KMS-11 (cell line): Measurements from ENCODE around the gene HBA1.
"Not testable (repeated sequence)": the region's sequence is repeated elsewhere in the genome, so short reads cannot be mapped to it uniquely, and the experiment has no call there.

Experiments used
- H2AFZ ChIP-seq: fragments of 200-600 bp; sonication (generic); 2 replicates; pipeline ENCODE4 v1.6.1; 2016; ENCODE audit warnings: antibody characterized with exemption, mixed run types, low read depth
- H3K27ac ChIP-seq: fragments of 200-600 bp; sonication (generic); 2 replicates; pipeline ENCODE4 v1.6.1; 2016; ENCODE audit warnings: mild to moderate bottlenecking, mixed run types
- H3K27me3 ChIP-seq: fragments of 200-600 bp; sonication (generic); 2 replicates; pipeline ENCODE4 v1.6.1; 2017; ENCODE audit warnings: mild to moderate bottlenecking, low read depth, mixed run types, moderate library complexity; ENCODE audit not compliant: insufficient read depth
- H3K36me3 ChIP-seq: fragments of 200-600 bp; sonication (generic); 2 replicates; pipeline ENCODE4 v1.6.1; 2017; ENCODE audit warnings: mild to moderate bottlenecking, mixed run types; ENCODE audit not compliant: insufficient read depth
- H3K4me1 ChIP-seq: fragments of 200-600 bp; sonication (generic); 2 replicates; pipeline ENCODE4 v1.6.1; 2016; ENCODE audit warnings: mild to moderate bottlenecking, low read depth, mixed run types; ENCODE audit not compliant: poor library complexity, severe bottlenecking
- H3K4me2 ChIP-seq: fragments of 200-600 bp; sonication (generic); 2 replicates; pipeline ENCODE4 v1.7.0; 2016; ENCODE audit warnings: mild to moderate bottlenecking, mixed run types
- H3K4me3 ChIP-seq: fragments of 200-600 bp; sonication (generic); IDR thresholded peaks from 2 replicates; pipeline ENCODE4 v1.6.1; 2017; ENCODE audit warnings: low read depth, low read length, mixed read lengths; ENCODE audit not compliant: insufficient read depth
- H3K79me2 ChIP-seq: fragments of 200-600 bp; sonication (generic); 2 replicates; pipeline ENCODE4 v1.6.1; 2016; ENCODE audit warnings: low read depth, mixed run types; ENCODE audit not compliant: insufficient read depth
- H3K9ac ChIP-seq: fragments of 200-600 bp; sonication (generic); 2 replicates; pipeline ENCODE4 v1.6.1; 2016; ENCODE audit warnings: mild to moderate bottlenecking, mixed run types
- H4K20me1 ChIP-seq: fragments of 200-600 bp; sonication (generic); 2 replicates; pipeline ENCODE4 v1.6.1; 2016; ENCODE audit warnings: mild to moderate bottlenecking, mixed run types; ENCODE audit not compliant: insufficient read depth
- CTCF ChIP-seq: fragments of 200-600 bp; sonication (generic); conservative IDR thresholded peaks from 2 replicates; pipeline ENCODE4 v1.6.1; 2017; ENCODE audit warnings: low read depth, mild to moderate bottlenecking, antibody characterized with exemption, low read length, moderate library complexity, mixed read lengths

The HBA1 gene

GRCh38 chr16:149024-149660, 27.3 kb upstream of the HBA1 start:
- Histone ChIP-seq H3K27me3 (peaks cover 60% of the 10 kb centered on the region), H3K79me2 (no peaks in the 10 kb centered on the region), H3K9ac (no peak overlapping the region), H3K4me2 (no peak overlapping the region), H3K4me3 (no peak overlapping the region), H2AFZ (no peak overlapping the region), H3K36me3 (no peaks in the 10 kb centered on the region), H4K20me1 (no peaks in the 10 kb centered on the region), H3K4me1 (no peaks in the 10 kb centered on the region), H3K27ac (no peak overlapping the region)
- TF ChIP-seq CTCF, result no peak

- H3K36me3 ChIP-seq, result no peaks in the 10 kb centered on the region
- no peaks in the 10 kb centered on the region for H3K79me2 ChIP-seq
- no peaks in the 10 kb centered on the region for H4K20me1 ChIP-seq
- H3K27ac ChIP-seq, result no peak within 1 kb of the TSS
- no peak within 1 kb of the TSS for H2AFZ ChIP-seq
- peaks cover 9% of the 10 kb centered on the region for H3K4me1 ChIP-seq
- no peak within 1 kb of the TSS for H3K9ac ChIP-seq
- H3K27me3 ChIP-seq, result peaks cover 69% of the 10 kb centered on the region
- H3K4me2 ChIP-seq, result no peak within 1 kb of the TSS
- TF ChIP-seq CTCF, result no peak
- H3K4me3 ChIP-seq, result no peak within 1 kb of the TSS
Observed at GRCh38 chr16:152141-153128, 24.0 kb upstream of the HBA1 start, which contains the start of gene HBZ. TSS of gene HBZ (plus strand) at chr16:152644. CDS start at chr16:152910, 266 bp downstream.

GRCh38 chr16:153129-153521, 23.4 kb upstream of the HBA1 start:
- H2AFZ ChIP-seq, H3K27ac ChIP-seq, H3K4me3 ChIP-seq, H3K36me3 ChIP-seq, H3K4me1 ChIP-seq, H3K9ac ChIP-seq, H4K20me1 ChIP-seq, H3K4me2 ChIP-seq, H3K79me2 ChIP-seq: not testable (repeated sequence)
- peaks cover 70% of the 10 kb centered on the region for H3K27me3 ChIP-seq

- peaks cover 69% of the 10 kb centered on the region for H3K27me3 ChIP-seq
- H3K36me3 ChIP-seq, H3K4me1 ChIP-seq, H3K4me3 ChIP-seq, H4K20me1 ChIP-seq, H3K4me2 ChIP-seq, H3K79me2 ChIP-seq, H3K9ac ChIP-seq, H3K27ac ChIP-seq, H2AFZ ChIP-seq: not testable (repeated sequence)
Observed at GRCh38 chr16:153550-154216, 22.8 kb upstream of the HBA1 start.

- Histone ChIP-seq H3K4me2 (peak overlapping the region; percentile 87), H3K4me1 (peaks cover 9% of the 10 kb centered on the region), H3K79me2 (no peaks in the 10 kb centered on the region), H3K36me3 (no peaks in the 10 kb centered on the region), H3K27ac (no peak overlapping the region), H3K4me3 (no peak overlapping the region), H4K20me1 (no peaks in the 10 kb centered on the region), H2AFZ (peak overlapping the region; percentile 79), H3K9ac (no peak overlapping the region), H3K27me3 (peaks cover 68% of the 10 kb centered on the region)
- TF ChIP-seq CTCF, result no peak
Observed at GRCh38 chr16:154217-155030, 22.1 kb upstream of the HBA1 start.
